Measurements from ENCODE around the gene YTHDF1.

DNA sequence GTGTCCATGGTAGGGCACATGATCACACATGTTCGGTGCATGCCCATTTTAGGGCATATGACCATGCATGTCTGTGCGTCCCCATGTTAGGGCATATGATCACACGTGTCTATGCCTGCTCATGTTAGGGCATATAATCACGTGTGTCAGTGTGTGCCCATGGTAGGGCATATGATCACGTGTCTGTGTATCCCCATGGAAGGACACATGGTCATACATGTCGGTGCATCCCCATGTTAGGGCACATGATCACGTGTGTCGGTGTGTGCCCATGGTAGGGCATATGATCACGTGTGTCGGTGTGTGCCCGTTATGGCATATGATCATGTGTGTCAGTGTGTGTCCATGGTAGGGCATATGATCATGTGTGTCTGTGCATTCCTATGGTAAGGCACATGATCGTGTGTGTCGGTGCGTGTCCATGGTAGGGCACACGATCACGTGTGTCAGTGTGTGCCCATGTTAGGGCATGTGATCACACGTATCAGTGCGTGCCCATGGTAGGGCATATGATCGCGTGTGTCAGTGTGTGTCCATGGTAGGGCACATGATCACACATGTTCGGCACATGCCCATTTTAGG is 30.6 kb downstream of the YTHDF1 start:
- TF ChIP-seq, protein P1, sequence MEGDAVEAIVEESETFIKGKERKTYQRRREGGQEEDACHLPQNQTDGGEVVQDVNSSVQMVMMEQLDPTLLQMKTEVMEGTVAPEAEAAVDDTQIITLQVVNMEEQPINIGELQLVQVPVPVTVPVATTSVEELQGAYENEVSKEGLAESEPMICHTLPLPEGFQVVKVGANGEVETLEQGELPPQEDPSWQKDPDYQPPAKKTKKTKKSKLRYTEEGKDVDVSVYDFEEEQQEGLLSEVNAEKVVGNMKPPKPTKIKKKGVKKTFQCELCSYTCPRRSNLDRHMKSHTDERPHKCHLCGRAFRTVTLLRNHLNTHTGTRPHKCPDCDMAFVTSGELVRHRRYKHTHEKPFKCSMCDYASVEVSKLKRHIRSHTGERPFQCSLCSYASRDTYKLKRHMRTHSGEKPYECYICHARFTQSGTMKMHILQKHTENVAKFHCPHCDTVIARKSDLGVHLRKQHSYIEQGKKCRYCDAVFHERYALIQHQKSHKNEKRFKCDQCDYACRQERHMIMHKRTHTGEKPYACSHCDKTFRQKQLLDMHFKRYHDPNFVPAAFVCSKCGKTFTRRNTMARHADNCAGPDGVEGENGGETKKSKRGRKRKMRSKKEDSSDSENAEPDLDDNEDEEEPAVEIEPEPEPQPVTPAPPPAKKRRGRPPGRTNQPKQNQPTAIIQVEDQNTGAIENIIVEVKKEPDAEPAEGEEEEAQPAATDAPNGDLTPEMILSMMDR (conservative IDR thresholded peaks at IDR 0.05): no peak
- TF ChIP-seq ZFX (IDR thresholded peaks at IDR 0.05): no peak
